Testis (tissue), 3 donors: ENCODE results near the gene TIAM2. TPM values are rescaled to one million over a fixed set of nuclear protein-coding genes. Genes with fewer than 3 reads are reported as not detected.

ENCODE experiments used
- DNase-seq: peaks from one replicate; pipeline ENCODE4 v3.0.0-alpha.2; 2019
- H3K27ac ChIP-seq, 2 donors: fragments of 200-600 bp; sonication (generic); one replicate each; pipeline ENCODE4 v1.5.1; 2019
- H3K27me3 ChIP-seq: fragments of 200-600 bp; sonication (generic); one replicate; pipeline ENCODE4 v1.5.1; 2019
- H3K36me3 ChIP-seq: fragments of 200-600 bp; sonication (generic); one replicate; pipeline ENCODE4 v1.5.1; 2017; ENCODE audit warnings: low read depth; ENCODE audit errors: missing control alignments
- H3K4me1 ChIP-seq: fragments of 200-600 bp; sonication (generic); one replicate; pipeline ENCODE4 v1.5.1; 2019
- H3K4me3 ChIP-seq, 2 donors: fragments of 200-600 bp; sonication (generic); one replicate each; pipeline ENCODE4 v1.5.1; 2017 to 2019
- H3K9me3 ChIP-seq: fragments of 200-600 bp; sonication (generic); one replicate; pipeline ENCODE4 v1.5.1; 2017
- CTCF ChIP-seq, 3 experiments: fragments of 450-650 bp in 2 of 3; fragments of 200-600 bp in 1 of 3; sonication (generic) in 1 of 3; IDR thresholded peaks; one replicate each; pipeline ENCODE4 v1.5.1; 2016 to 2019; ENCODE audit warnings: antibody characterized with exemption in 3 of 3, mild to moderate bottlenecking in 2 of 3, moderate library complexity in 1 of 3
- POLR2A ChIP-seq: fragments of 450-650 bp; IDR thresholded peaks from one replicate; pipeline ENCODE4 v1.6.1; 2017; ENCODE audit warnings: antibody characterized with exemption, mild to moderate bottlenecking, moderate library complexity
- WGBS, 2 donors: methylation state at CpG; one replicate each; pipeline ENCODE4 v1.1.5; 2018; 5-methylcytosine and 5-hydroxymethylcytosine counted together
- intact Hi-C: fragments of 100-400 bp; cut with DNase I; formaldehyde crosslinking; loops from one replicate; pipeline ENCODE4 v1.15.1; 2023; ENCODE audit warnings: low total_unique reads
- polyA plus RNA-seq: library from polyadenylated mRNA; stranded (reverse); fragments of 350-450 nt; fragmentation: Illumina TruSeq; extraction: RNeasy Lipid Tissue Mini Kit (QIAGEN cat#74804); gene quantifications from one replicate; pipeline ENCODE4 v1.2.3, GENCODE V29; 2014; ENCODE audit warnings: low read depth, low replicate concordance; ENCODE audit not compliant: insufficient read depth
- total RNA-seq, 2 donors: library from RNA; depleted of rRNA; stranded (reverse); fragments of >200 nt; gene quantifications; one replicate each; pipeline ENCODE4 v1.2.3, GENCODE V29; 2016

TIAM2 gene
- total and polyA plus RNA-seq, 3 donors from 2014 or later, result 22.7 to 43.8 (median 38.0) TPM

GRCh38 chr6:155055729-155056128, 60.6 kb downstream of the TIAM2 start:
- Histone ChIP-seq H3K9me3 (no peaks in the 10 kb centered on the region), H3K4me3 (no peak overlapping the region), H3K36me3 (no peaks in the 10 kb centered on the region), H3K27ac (no peak overlapping the region), H3K27me3 (no peaks in the 10 kb centered on the region), H3K4me1 (no peaks in the 10 kb centered on the region)
- 83 to 86% methylated on average over 2 of the region's 2 CpGs for WGBS, 2 donors
- no peak for DNase-seq
- no peak for TF ChIP-seq CTCF (IDR thresholded peaks at IDR 0.05)
- TF ChIP-seq POLR2A, result no peak
- intact Hi-C loops, result no loop called here

GRCh38 chr6:155056756-155057155, 61.6 kb downstream of the TIAM2 start:
- WGBS, 2 donors, result 91 to 94% methylated on average over 3 of the region's 3 CpGs
- H3K4me1 ChIP-seq, result no peaks in the 10 kb centered on the region
- no peaks in the 10 kb centered on the region for H3K36me3 ChIP-seq
- TF ChIP-seq CTCF (IDR thresholded peaks at IDR 0.05) (no peak), POLR2A (no peak)
- DNase-seq, result no peak
- no peaks in the 10 kb centered on the region for H3K27me3 ChIP-seq
- H3K27ac ChIP-seq, result no peak overlapping the region
- no peak overlapping the region for H3K4me3 ChIP-seq
- no peaks in the 10 kb centered on the region for H3K9me3 ChIP-seq
- intact Hi-C loops, result no loop called here

GRCh38 chr6:155061381-155061780, 66.3 kb downstream of the TIAM2 start:
- no peak for DNase-seq
- H3K27ac ChIP-seq, result no peak overlapping the region
- intact Hi-C loops, result no loop called here
- no peaks in the 10 kb centered on the region for H3K9me3 ChIP-seq
- WGBS, 2 donors, result 94 to 97% methylated on average over 8 of the region's 8 CpGs
- no peaks in the 10 kb centered on the region for H3K4me1 ChIP-seq
- H3K4me3 ChIP-seq, result no peak overlapping the region
- no peaks in the 10 kb centered on the region for H3K27me3 ChIP-seq
- no peak for TF ChIP-seq CTCF (IDR thresholded peaks at IDR 0.05)
- TF ChIP-seq POLR2A, result no peak
- H3K36me3 ChIP-seq, result no peaks in the 10 kb centered on the region

GRCh38 chr6:155062866-155063341, 67.8 kb downstream of the TIAM2 start:
- Histone ChIP-seq H3K4me3 (no peak overlapping the region), H3K27me3 (no peaks in the 10 kb centered on the region), H3K36me3 (no peaks in the 10 kb centered on the region), H3K9me3 (no peaks in the 10 kb centered on the region), H3K4me1 (no peaks in the 10 kb centered on the region), H3K27ac (no peak overlapping the region)
- TF ChIP-seq POLR2A (no peak), CTCF (IDR thresholded peaks at IDR 0.05) (no peak)
- DNase-seq, result no peak
- intact Hi-C loops, result no loop called here
- WGBS, 2 donors, result 87 to 91% methylated on average over 1 of the region's 1 CpG

- Histone ChIP-seq H3K4me3 (no peak overlapping the region), H3K36me3 (no peaks in the 10 kb centered on the region), H3K27me3 (no peaks in the 10 kb centered on the region), H3K27ac (no peak overlapping the region), H3K9me3 (no peaks in the 10 kb centered on the region), H3K4me1 (no peaks in the 10 kb centered on the region)
- intact Hi-C loops, result no loop called here
- TF ChIP-seq CTCF (IDR thresholded peaks at IDR 0.05), result no peak
- no peak for TF ChIP-seq POLR2A
- no peak for DNase-seq
- 90 to 92% methylated on average over 3 of the region's 3 CpGs for WGBS, 2 donors
Observed at GRCh38 chr6:155064303-155064702, 69.2 kb downstream of the TIAM2 start.
